Stimulated activated CD4-positive, alpha-beta T cell treated with anti-CD3 and anti-CD28 coated beads, Interleukin-4, amount 100 ng/mL, for 1 hour (primary cell): ENCODE measurements around the gene OR56A3.
"Not testable (repeated sequence)": the region's sequence is repeated elsewhere in the genome, so short reads cannot be mapped to it uniquely, and the experiment has no call there.

Experiments used
- DNase-seq: peaks from one replicate; pipeline ENCODE4 v3.0.0-alpha.2; 2020

The OR56A3 gene

DNA sequence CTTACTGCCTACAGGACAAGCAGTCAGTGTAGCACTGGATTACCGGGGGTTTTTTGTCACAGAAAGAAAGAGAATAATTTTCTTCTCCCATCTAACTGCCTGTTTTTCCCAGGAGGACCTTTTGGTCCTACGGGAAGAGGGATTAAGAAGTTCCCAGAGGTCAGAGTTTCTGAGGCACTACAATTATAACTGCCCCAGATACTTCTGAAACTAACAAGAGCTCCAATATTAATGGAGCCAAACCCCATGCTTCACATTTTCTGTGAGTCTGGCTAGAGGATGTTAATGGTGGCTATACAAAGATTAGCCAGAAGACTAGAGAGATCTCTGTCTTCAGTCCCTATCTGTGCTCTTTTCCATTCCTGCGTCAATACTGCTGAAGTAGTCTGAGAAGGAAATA is at the start of gene OR56A3:
Gene OR56A3, plus strand, starts transcription at position 301 of the 400 bp plus-strand sequence. CDS start 5,096 bp downstream, outside the sequence.
- DNase-seq, result no peak

DNA sequence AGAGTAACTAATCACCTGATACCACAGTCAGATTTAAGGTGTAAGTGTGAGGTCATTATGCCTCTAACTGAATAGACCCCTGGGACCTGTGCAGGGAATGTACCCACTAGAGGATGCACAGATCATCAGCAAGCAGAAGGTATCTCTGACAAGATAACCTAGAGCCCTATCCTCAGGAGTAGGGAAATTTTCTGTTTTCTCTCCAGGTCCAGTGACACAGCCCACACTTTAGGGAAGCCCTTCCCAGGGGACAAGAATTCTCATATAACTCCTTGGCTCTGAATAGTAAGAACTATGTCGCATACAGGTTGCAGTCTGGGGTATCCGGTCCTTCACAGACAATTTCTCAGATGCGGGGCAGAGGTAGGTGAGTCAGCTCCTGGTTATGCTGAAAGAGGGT is 49.1 kb upstream of the OR56A3 start, which contains the start of gene OR52E5:
Gene OR52E5, plus strand, starts transcription at position 301 of the 400 bp plus-strand sequence. CDS start 7,569 bp downstream, outside the sequence.
- no peak for DNase-seq

DNA sequence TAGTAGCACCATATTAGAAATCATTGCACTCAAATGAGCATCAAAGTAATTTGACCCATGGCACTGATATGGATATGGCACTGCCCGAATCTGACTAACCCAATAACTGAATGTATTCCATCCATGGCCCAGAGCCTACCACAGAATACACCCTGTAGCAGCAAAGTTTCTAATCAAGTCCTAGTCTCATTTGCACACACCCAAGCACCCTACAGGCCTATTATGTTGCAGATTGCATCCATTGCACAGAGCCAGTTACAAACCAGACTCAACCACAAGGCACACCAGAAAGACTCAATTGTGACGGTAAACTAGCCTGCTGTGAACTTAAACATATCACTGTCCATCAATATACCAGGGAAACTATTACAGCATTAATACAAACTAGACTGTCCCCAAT is 42.5 kb upstream of the OR56A3 start:
- DNase-seq, result no peak

GRCh38 chr11:5910540-5910939 is 31.5 kb upstream of the OR56A3 start:
- DNase-seq, result no peak

GRCh38 chr11:5922749-5923426 is 19.2 kb upstream of the OR56A3 start:
- no peak for DNase-seq

DNA sequence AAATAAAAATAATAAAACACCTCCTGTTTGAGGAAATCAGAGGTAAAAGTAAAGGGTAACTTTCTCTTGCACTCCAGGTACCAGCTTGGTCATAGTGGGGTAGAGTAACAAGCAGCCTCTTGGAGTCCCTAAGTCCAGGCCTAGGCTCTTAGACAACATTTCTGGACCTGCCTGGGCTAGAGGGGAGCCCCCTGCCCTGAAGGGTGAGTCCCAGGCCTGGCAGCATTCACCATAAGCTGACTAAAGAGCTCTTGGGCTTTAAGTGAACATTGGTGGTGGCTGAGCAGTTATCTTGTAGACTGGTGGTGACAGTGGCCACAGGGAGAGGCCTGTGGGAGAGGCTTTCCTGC is 18.6 kb upstream of the OR56A3 start:
- DNase-seq, result no peak

DNA sequence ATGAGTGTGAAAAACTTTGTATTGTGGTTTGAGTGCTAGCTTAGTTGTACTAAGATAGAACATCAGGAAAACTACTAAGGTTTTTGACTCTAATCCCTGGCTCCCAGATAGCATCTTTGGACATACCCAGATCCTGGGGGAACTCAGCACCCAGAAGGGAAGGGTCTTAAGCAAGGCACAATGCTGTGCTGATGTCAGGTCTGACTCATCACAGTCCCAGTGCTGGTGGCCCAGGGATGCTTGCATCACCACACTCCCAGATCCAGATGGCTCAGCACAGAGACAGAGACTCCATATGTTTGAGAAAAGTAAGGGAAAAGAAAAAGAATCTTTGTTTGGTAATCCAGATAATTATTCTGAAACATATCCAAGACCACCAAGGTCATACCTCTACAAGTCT is 18.3 kb upstream of the OR56A3 start:
- DNase-seq, result no peak

DNA sequence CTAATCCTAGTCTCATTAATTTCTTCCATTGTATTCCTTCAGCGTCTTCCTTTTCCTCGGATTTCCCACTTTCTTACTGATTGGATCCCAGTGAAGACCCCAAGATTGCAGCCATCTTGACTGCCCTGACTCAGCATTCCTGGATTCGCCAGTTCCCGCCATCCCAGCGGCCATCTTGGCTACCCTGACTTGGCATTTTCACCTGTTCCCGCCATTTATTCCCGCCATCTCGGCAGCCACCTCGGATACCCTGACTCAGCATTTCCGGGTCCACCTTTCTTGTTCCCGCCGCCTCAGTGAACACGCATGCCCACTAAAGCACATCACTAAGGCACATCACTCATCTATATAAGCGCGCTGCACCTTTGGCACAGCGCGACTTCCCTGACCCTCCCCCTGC is 13.8 kb upstream of the OR56A3 start:
- DNase-seq, result no peak

GRCh38 chr11:5928811-5929210 is 13.2 kb upstream of the OR56A3 start:
- no peak for DNase-seq

GRCh38 chr11:5929571-5930368 is 12.3 kb upstream of the OR56A3 start:
- no peak for DNase-seq

DNA sequence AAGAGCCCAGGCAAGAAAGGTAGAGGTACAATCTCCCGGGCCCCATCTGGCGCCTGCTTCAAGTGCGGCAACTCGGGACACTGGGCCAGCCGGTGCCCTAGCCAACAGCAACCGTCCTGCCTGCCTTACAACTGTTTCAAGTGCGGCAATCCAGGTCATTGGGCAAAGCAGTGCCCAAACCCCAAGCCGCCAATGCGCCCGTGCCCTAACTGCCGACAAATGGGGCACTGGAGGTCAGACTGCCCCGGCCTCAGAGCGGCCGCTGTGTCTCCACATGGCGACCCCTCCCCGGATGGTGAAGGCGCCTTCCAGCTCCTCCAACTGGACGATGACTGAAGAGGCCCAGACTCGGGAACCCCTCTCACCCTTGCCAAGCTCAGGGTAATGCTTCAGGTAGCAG is 11.4 kb upstream of the OR56A3 start:
- no peak for DNase-seq

DNA sequence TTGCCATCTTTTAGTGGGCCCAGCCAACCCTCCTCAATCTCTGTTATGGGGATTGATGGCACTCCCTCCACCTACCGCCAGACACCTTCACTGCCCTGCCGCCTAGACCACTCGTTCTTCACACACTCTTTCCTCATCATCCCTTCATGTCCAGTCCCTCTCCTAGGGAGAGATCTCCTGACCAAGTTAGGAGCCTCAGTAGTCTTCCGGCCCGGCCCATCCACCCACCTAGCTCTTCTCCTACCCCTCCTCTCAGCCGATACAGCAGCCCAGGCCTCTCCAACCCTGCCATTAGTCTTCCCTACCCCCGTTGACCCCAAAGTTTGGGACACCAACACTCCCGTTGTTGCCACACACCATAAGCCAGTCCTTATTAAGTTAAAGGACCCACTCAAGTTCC is 11.0 kb upstream of the OR56A3 start:
- DNase-seq, result no peak

GRCh38 chr11:5932671-5933070 is 9.4 kb upstream of the OR56A3 start:
- no peak for DNase-seq

DNA sequence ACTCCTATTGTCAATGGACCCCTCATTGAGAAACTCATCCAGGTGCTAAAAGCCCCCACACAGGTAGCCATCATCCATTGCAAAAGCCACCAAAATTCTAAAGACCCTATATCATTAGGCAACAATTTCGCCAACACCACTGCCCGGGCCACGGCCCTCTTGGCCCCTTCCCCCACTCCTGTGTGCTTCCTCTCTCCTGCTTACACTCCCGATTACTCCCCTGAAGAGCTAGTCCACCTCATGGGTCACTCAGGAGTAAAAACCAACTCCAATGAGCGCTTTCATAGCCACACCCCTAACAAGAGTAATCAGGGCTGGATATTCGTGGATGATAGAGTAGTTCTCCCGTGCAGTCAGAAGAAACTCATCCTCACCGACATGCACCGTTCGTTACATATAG is 8.9 kb upstream of the OR56A3 start:
- no peak for DNase-seq

GRCh38 chr11:5937868-5938602 is 4.0 kb upstream of the OR56A3 start:
- no peak for DNase-seq

DNA sequence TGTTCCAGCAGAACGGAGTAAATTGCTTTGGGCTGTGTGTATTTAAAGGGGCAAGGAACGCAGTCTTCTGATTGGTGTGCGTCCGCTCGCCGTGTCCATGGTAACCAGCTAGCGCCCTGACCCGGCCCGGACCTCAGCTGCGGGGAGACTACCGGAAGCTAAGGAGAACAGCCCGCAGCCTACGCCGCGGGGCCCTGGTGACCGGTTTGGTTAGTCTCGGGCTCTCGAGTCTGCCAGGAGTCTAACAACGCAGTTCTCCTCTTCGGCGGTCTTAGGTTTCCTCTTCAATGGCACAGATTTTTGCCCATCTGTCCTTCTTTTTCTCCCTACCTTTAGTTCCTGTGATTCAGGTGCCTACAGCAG is 3.5 kb upstream of the OR56A3 start:
- DNase-seq, result no peak

DNA sequence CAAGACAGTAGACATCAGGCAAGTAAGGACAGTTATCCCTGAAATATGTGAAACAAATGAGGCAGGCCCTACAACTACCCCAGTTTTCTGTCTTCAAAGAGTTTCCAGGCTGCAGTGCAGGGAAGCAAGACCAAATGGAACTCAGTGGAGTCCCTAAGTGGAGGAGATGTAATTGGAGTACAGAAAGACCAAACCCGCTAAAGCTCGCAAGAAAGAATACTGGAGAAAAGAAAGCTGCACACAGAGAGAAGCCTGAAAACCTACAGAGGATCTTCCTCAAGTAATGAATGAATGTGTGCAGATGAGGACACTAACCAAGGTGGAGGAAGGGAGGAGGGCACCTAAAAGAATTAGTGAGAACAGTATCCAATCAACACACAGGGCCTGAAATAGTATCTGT is 1.3 kb upstream of the OR56A3 start:
- no peak for DNase-seq

DNA sequence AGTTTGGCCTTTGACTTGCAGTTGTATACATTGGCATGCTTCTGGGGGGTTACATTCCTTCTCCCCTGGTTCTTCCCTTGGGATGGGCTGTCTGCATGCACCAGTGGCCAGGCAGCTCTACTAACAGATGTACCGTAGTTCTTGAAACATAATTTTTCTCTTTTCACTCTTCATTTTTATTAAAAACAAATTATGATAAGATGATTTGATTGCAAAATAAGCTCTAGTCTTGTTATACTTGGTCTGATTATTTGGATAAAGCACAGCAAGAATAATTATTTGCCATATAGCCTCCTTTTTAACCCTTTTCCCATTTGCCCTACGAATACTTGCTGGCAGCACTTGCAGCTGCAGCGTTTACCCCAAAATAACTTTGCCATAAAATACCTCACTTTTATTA is 13.5 kb downstream of the OR56A3 start:
- DNase-seq, result no peak

GRCh38 chr11:5960704-5961320 is 18.8 kb downstream of the OR56A3 start:
- DNase-seq, result not testable (repeated sequence)

GRCh38 chr11:5966958-5967357 is 24.9 kb downstream of the OR56A3 start:
- DNase-seq, result no peak

DNA sequence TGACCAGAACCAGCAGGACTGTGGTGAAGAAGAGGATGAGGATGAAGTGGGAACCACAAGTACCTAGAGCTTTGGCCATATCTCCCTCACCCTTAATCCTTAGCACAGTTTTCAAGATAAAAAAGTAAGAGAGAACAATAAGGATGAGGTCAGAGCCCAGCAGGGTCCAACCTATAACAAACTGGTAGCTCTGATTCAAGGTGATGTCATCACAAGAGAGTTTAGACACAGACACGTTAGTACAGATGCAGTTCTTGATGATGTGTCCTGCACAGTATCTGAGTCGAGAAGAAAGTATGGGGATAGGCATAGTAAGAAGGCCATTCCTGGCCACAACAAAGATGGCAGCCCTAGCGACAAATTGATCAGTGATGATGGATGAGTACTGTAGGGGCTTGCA is 25.7 kb downstream of the OR56A3 start:
- no peak for DNase-seq

DNA sequence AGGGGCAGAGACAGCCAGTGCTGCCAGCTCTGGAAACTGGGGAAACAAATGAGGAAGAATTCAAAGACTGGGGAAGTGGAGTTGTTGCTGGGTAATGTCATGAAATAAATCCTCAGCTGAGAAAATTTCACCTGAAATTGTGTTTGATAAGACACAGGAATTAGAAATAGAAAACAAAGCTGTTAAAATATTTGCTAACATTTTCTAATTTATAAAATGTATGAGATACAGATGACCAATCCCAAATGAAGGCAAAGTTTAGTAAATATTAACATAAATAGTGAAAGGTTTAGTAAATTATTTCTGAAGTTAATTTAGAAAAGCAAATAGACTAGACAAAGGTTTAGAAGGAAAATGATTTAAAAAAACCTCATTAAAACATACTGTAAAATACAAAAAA is 26.3 kb downstream of the OR56A3 start, which contains the start of gene OR56A5:
Gene OR56A5, minus strand, starts transcription at position 101 of the 400 bp plus-strand sequence. Its CDS starts 0 bp downstream, at position 101.
- DNase-seq, result no peak

GRCh38 chr11:5973530-5973929 is 31.5 kb downstream of the OR56A3 start:
- no peak for DNase-seq
